Endothelial cell of umbilical vein (primary cell): ENCODE measurements around the gene TRAF7. TPM values are rescaled to one million over a fixed set of nuclear protein-coding genes. Genes with fewer than 3 reads are reported as not detected.

ENCODE experiments used
- BruUV-seq: library from RNA; stranded (reverse); fragments of 400-500 nt; replicated peaks from 2 replicates; lab custom pipeline; 2021; lab: Mats Ljungman, UMichigan
- CTCF ChIA-PET: fragments of 300-600, 350-600 bp; sonication (Branson Sonifier 250); formaldehyde crosslinking; loops from one replicate; lab custom pipeline; 2021; ENCODE audit warnings: antibody characterized with exemption, inconsistent platforms; lab: Charles Lee
- POLR2A ChIA-PET: fragments of 300-600, 350-600 bp; sonication (Branson Sonifier 250); formaldehyde crosslinking; loops from one replicate; lab custom pipeline; 2021; ENCODE audit warnings: antibody characterized with exemption, inconsistent platforms; lab: Charles Lee
- DNase-seq: peaks from one replicate; pipeline ENCODE4 v3.0.0-alpha.2; 2011; ENCODE audit warnings: low read depth, low spot score
- FAIRE-seq: peaks from 2 replicates; lab custom pipeline; 2011; peaks lifted over from hg19 to GRCh38; lab: Jason Lieb, UNC
- H2AFZ ChIP-seq: 2 replicates; pipeline ENCODE4 v1.6.0; 2012; ENCODE audit warnings: low read depth, low read length, control low read depth, inconsistent platforms
- H3K27ac ChIP-seq: 2 replicates; pipeline ENCODE4 v1.5.1; 2011; ENCODE audit warnings: low read depth, mild to moderate bottlenecking, control low read depth, low read length, moderate library complexity; ENCODE audit not compliant: insufficient read depth
- H3K27me3 ChIP-seq, 2 experiments: 2 replicates each; pipeline versions ENCODE4 v1.6.0 to v1.6.1; 2011; ENCODE audit warnings: low read length in 2 of 2, mixed read lengths in 1 of 2; ENCODE audit not compliant: control insufficient read depth in 2 of 2, insufficient read depth in 2 of 2
- H3K36me3 ChIP-seq, 2 experiments: 2 replicates in 1 of 2; 3 replicates in 1 of 2; pipeline ENCODE4 v1.5.1; 2011; ENCODE audit warnings: low read length in 2 of 2, mild to moderate bottlenecking in 1 of 2, moderate library complexity in 1 of 2; ENCODE audit not compliant: control insufficient read depth in 2 of 2, insufficient read depth in 2 of 2; ENCODE audit errors: extremely low read depth in 1 of 2
- H3K4me1 ChIP-seq: 3 replicates; pipeline ENCODE4 v1.5.1; 2011; ENCODE audit warnings: mild to moderate bottlenecking, low read length; ENCODE audit not compliant: control insufficient read depth, insufficient read depth; ENCODE audit errors: extremely low read depth
- H3K4me2 ChIP-seq: 2 replicates; pipeline ENCODE4 v1.6.1; 2011; ENCODE audit warnings: low read length, control low read depth, mixed read lengths; ENCODE audit not compliant: insufficient read depth
- H3K4me3 ChIP-seq, 3 experiments: fragments of 200-600 bp in 1 of 3; sonication (generic), shearing (Covaris generic) in 1 of 3; replicated peaks in 1 of 3; 2 replicates each; pipeline ENCODE4 v1.5.1; 2011 to 2016; ENCODE audit warnings: control low read depth in 3 of 3, low read length in 3 of 3, mild to moderate bottlenecking in 2 of 3, inconsistent platforms in 1 of 3, low read depth in 1 of 3, moderate library complexity in 1 of 3; ENCODE audit not compliant: insufficient read depth in 1 of 3
- H3K79me2 ChIP-seq: 2 replicates; pipeline ENCODE4 v1.6.0; 2012; ENCODE audit warnings: low read length, inconsistent platforms; ENCODE audit not compliant: control insufficient read depth, insufficient read depth
- H3K9ac ChIP-seq: replicated peaks from 2 replicates; pipeline ENCODE3; 2011; ENCODE audit warnings: low read length, control low read depth; ENCODE audit not compliant: insufficient read depth; ENCODE audit errors: extremely low read depth
- H3K9me1 ChIP-seq: replicated peaks from 3 replicates; pipeline ENCODE4 v1.6.0; 2011; ENCODE audit warnings: mild to moderate bottlenecking, low read length; ENCODE audit not compliant: control insufficient read depth, insufficient read depth; ENCODE audit errors: extremely low read depth
- H3K9me3 ChIP-seq: replicated peaks from 2 replicates; pipeline ENCODE4 v1.5.1; 2012; ENCODE audit warnings: low read length, inconsistent platforms; ENCODE audit not compliant: control insufficient read depth, insufficient read depth
- H4K20me1 ChIP-seq: replicated peaks from 2 replicates; pipeline ENCODE3; 2011; ENCODE audit warnings: mild to moderate bottlenecking, low read length; ENCODE audit not compliant: control insufficient read depth, insufficient read depth; ENCODE audit errors: extremely low read depth
- CTCF ChIP-seq, 2 donors: IDR thresholded peaks; 1 replicate in 1 of 2; 2 replicates in 1 of 2; pipeline ENCODE4 v1.5.1; 2011; ENCODE audit warnings: low read length in 2 of 2, mild to moderate bottlenecking in 2 of 2, moderate library complexity in 2 of 2, control low read depth in 1 of 2, inconsistent platforms in 1 of 2, low read depth in 1 of 2; ENCODE audit not compliant: insufficient read depth in 1 of 2; ENCODE audit errors: extremely low read depth in 1 of 2
- FOS ChIP-seq: IDR thresholded peaks from 2 replicates; pipeline ENCODE4 v1.6.1; 2011; ENCODE audit warnings: mild to moderate bottlenecking, low read length, moderate library complexity, borderline replicate concordance; ENCODE audit not compliant: insufficient read depth
- GATA2 ChIP-seq: IDR thresholded peaks from 2 replicates; pipeline ENCODE4 v1.7.0; 2011; ENCODE audit warnings: low read depth, mild to moderate bottlenecking, moderate library complexity, mixed read lengths, low read length; ENCODE audit not compliant: insufficient read length, insufficient read depth
- MAX ChIP-seq: IDR thresholded peaks from 2 replicates; pipeline ENCODE4 v1.6.1; 2011; ENCODE audit not compliant: insufficient read depth, insufficient read length
- MYC ChIP-seq: IDR thresholded peaks from one replicate; pipeline ENCODE4 v1.6.1; 2011; ENCODE audit warnings: mild to moderate bottlenecking, low read depth, low read length
- POLR2A ChIP-seq: IDR thresholded peaks from 2 replicates; pipeline ENCODE4 v1.6.1; 2012; ENCODE audit warnings: low read depth, mild to moderate bottlenecking, control low read depth, low read length
- POLR2AphosphoS5 ChIP-seq: IDR thresholded peaks from 2 replicates; pipeline ENCODE4 v1.6.1; 2012; ENCODE audit warnings: low read depth, mild to moderate bottlenecking, control low read depth, low read length, moderate library complexity; ENCODE audit not compliant: insufficient read depth
- dilution Hi-C: fragments of 300-500 bp; cut with MboI; formaldehyde crosslinking; loops from one replicate; pipeline ENCODE4 v1.15.0; 2019; ENCODE audit warnings: low sequenced_read_pairs; ENCODE audit not compliant: extremely low pct_ligation_motif_present
- intact Hi-C: fragments of 100-400 bp; cut with micrococcal nuclease; formaldehyde crosslinking; loops from one replicate; pipeline ENCODE4 v1.10.0; 2022
- polyA plus RNA-seq, 4 experiments: library from polyadenylated mRNA; depleted of rRNA in 3 of 4; stranded (reverse) in 3 of 4; unstranded in 1 of 4; fragments of >200 nt; gene quantifications; 2 replicates each; pipeline versions ENCODE4 v1.2.1 to v1.2.3, GENCODE V29; 2011 to 2012; ENCODE audit warnings: missing spikeins in 1 of 4
- total RNA-seq: library from RNA; stranded (reverse); gene quantifications from 2 replicates; pipeline ENCODE4 v1.2.3, GENCODE V29; 2021

Gene TRAF7
- total and polyA plus RNA-seq, 2 donors (not counting 3 experiments of a cell fraction or from before 2014, with no cell fraction given): 141 to 175 TPM

DNA sequence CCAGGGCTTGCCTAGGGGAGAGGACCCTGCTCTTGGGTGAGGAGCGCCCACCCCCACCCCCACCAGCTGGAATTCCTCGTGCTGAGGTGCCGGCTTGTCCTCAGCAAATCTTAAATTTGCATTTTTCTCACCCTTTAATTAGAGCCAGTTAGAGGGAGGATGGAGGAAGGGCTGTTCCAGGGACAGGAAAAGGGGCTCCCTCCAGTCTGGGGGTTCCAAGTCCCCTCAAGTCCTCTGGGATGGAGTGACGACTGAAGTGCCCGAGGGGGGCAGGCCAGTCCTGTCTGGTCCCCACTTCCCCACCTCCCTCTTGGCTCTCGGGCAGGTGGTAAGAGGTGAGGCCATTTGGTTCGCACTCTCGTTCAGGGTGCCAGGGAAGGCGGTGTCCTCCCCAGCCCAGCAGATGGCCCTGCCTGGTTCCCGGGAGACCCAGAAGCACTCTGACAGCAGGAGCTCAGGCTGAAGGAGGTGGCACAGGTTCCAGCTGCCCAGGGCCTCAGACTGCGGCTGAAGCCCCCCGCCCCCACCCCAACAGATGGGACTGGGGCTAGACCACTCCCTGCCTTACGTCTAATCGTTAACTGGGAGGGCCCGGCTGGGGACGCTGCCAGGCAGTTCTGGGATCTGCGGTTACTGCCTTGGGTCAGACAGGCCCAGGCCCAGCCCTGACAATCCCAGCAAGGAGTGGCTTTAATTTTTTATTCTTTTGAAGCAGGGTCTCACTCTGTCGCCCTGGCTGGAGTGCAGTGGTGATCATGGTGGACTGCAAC lies 5.0 kb upstream of the TRAF7 start:
- no peak overlapping the region for H3K27ac ChIP-seq
- DNase-seq (no peak), FAIRE-seq (peak; percentile 75)
- TF ChIP-seq MAX (no peak), POLR2AphosphoS5 (peak; percentile 82)
- H3K4me1 ChIP-seq: peaks cover 28% of the 10 kb centered on the region
- no peak overlapping the region for H3K9ac ChIP-seq
- no peaks in the 10 kb centered on the region for H4K20me1 ChIP-seq
- intact Hi-C loops: loop anchor here (5.0 kb wide), 1 partner anchor 288 kb away; no protein-coding TSS in a partner anchor
- no peaks in the 10 kb centered on the region for H3K9me1 ChIP-seq
- H3K36me3 ChIP-seq: peaks cover 2 to 7% of the 10 kb centered on the region in 2 experiments
- POLR2A ChIA-PET: no interaction called here
- CTCF ChIA-PET: interaction anchor here (1.2 to 1.6 kb wide), 4 partner anchors 10 to 146 kb away, joined by 3 to 11 read pairs (median 4); no protein-coding TSS in a partner anchor
- H3K79me2 ChIP-seq: peaks cover 39% of the 10 kb centered on the region
- no TSS peak for BruUV-seq
- dilution Hi-C loops: loop anchor here (25.0 kb wide), 1 partner anchor 113 kb away; the partner anchor contains the start of genes NHERF2, NTHL1 and TSC2
- no peaks in the 10 kb centered on the region for H3K9me3 ChIP-seq
- no peak overlapping the region for H3K4me2 ChIP-seq
- no peak overlapping the region for H3K4me3 ChIP-seq
- no peak overlapping the region for H2AFZ ChIP-seq
- no peaks in the 10 kb centered on the region for H3K27me3 ChIP-seq

DNA sequence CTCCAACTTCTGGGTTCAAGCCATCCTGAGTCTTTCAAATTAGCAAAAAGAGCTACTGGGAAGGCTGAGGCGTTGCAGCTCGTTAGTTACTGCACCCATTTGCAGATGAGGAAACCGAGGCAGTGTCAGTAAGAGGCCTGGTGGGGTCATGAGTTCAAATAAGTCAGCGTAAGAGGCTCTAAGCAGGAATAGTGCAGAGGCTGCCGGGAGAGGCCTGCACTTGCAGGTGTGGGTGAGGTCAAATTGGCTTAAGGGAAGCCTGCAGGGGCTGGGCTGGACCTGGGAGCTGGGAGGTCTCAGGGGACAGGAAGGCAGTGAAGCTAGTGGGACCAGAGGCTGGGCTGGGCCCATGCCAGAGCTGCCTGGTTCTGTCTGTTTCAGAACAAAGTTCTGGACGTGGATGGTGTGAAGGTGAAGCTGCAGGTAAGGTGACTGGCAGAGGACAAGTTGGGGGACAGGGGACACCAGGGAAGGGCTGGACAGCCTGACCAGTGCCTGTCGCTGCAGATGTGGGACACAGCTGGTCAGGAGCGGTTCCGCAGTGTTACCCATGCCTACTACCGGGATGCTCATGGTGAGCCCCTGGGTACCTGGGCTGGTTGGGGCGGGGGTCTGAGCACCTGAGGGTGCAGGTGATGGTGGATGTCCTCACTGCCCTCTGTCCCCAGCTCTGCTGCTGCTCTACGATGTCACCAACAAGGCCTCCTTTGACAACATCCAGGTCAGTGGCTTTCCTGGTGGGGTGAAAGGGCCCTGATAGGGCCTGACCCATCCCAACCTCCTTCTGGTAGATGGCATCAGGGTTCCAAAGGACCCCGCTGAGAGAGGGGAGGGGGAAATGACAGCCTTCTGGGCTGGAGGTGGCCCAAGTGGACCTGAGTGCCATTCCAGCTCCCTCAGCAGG lies 4.1 kb upstream of the TRAF7 start:
- POLR2A ChIA-PET: no interaction called here
- no peak overlapping the region for H3K4me3 ChIP-seq
- FAIRE-seq: no peak

More for the DNA sequence above, 4.1 kb upstream of the TRAF7 start:
- Histone ChIP-seq H2AFZ (no peak overlapping the region), H3K36me3 (peaks cover 2 to 7% of the 10 kb centered on the region in 2 experiments), H3K27me3 (no peaks in the 10 kb centered on the region), H3K9me1 (no peaks in the 10 kb centered on the region), H4K20me1 (no peaks in the 10 kb centered on the region), H3K9me3 (no peaks in the 10 kb centered on the region), H3K4me1 (peaks cover 28% of the 10 kb centered on the region), H3K27ac (no peak overlapping the region), H3K9ac (no peak overlapping the region), H3K79me2 (peaks cover 45% of the 10 kb centered on the region), H3K4me2 (no peak overlapping the region)
- intact Hi-C loops (loop anchor here (5.0 kb wide), 1 partner anchor 289 kb away; no protein-coding TSS in a partner anchor), dilution Hi-C loops (loop anchor here (25.0 kb wide), 1 partner anchor 114 kb away; the partner anchor contains the start of genes NHERF2, NTHL1 and TSC2)
- no peak for DNase-seq
- BruUV-seq: no TSS peak
- CTCF ChIA-PET: interaction anchor here (0.7 to 1.6 kb wide), 4 partner anchors 11 to 147 kb away, joined by 3 to 11 read pairs (median 4); partner anchors contain the start of gene ECI1
- TF ChIP-seq MYC: no peak
- TF ChIP-seq POLR2AphosphoS5: peak; percentile 90
- peak; percentile 82 for TF ChIP-seq POLR2A
- TF ChIP-seq MAX: no peak
- TF ChIP-seq GATA2: no peak
- TF ChIP-seq FOS: no peak
- no peak for TF ChIP-seq CTCF (IDR thresholded peaks at IDR 0.05; ENCODE audit: extremely low read depth in 1 of 2, insufficient read depth in 1 of 2, low read depth in 1 of 2, low read length in 2 of 2)
